ENCODE results near the gene ABCA12.

ABCA12 gene

GRCh38 chr2:214995926-214996670, 142.3 kb downstream of the ABCA12 start:
- H3K4me3 ChIP-seq (ENCODE audit: low read depth, low read length) = no peak overlapping the region
- POLR2A ChIA-PET = interaction anchor here (0.7 kb wide), 1 partner anchor 1319 kb away, joined by 3 read pairs; no protein-coding TSS in a partner anchor
- TF ChIP-seq, protein P1, sequence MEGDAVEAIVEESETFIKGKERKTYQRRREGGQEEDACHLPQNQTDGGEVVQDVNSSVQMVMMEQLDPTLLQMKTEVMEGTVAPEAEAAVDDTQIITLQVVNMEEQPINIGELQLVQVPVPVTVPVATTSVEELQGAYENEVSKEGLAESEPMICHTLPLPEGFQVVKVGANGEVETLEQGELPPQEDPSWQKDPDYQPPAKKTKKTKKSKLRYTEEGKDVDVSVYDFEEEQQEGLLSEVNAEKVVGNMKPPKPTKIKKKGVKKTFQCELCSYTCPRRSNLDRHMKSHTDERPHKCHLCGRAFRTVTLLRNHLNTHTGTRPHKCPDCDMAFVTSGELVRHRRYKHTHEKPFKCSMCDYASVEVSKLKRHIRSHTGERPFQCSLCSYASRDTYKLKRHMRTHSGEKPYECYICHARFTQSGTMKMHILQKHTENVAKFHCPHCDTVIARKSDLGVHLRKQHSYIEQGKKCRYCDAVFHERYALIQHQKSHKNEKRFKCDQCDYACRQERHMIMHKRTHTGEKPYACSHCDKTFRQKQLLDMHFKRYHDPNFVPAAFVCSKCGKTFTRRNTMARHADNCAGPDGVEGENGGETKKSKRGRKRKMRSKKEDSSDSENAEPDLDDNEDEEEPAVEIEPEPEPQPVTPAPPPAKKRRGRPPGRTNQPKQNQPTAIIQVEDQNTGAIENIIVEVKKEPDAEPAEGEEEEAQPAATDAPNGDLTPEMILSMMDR (IDR thresholded peaks at IDR 0.05; ENCODE audit: insufficient read depth, low read length, missing control alignments) = no peak
- no peak for DNase-seq (ENCODE audit: low read depth, low spot score)
- CTCF ChIA-PET = no interaction called here

DNA sequence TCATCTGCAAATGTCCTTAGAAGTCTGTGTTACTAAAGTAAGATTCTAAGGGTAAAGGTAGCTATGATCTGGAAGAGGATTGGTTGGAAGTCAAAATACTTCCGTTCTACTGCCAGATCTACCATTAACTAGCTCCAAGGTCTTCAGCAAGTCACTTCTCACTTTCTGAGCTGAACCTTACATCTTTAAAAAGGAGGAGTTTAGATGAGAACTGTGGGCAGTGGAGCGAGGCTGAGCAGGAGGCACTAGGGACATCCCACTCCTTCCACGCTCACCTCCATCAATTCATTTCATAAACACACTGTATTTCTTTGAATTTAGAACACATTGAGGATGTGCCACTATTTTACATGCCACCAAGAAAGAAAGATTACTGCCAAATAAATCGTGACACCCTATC, 143.0 kb downstream of the ABCA12 start:
- TF ChIP-seq, protein P1 (IDR thresholded peaks at IDR 0.05; ENCODE audit: insufficient read depth, low read length, missing control alignments) = no peak
- ChIA-PET CTCF (no interaction called here), POLR2A (interaction anchor here (0.7 kb wide), 1 partner anchor 1320 kb away, joined by 3 read pairs; no protein-coding TSS in a partner anchor)

DNA sequence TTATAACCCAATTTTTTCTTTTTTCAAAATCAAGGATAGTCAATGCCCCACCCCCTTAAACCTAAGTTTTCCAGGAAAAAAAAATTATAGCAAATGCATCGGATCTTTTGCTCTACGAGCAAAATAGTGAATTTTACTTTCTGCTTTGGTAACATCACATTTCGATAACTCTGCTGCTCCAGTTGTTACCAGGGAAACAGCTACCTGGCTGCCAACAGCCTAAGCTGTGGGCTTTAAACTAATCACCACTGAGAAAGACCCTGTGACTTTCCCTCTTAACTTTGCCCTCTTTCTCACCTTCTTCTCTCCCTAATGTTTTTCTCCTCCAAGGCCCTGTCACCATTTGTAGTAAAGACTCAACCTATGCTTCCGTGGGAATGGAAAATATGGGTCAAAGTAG, 145.5 kb downstream of the ABCA12 start:
- TF ChIP-seq, protein P1 (IDR thresholded peaks at IDR 0.05; ENCODE audit: insufficient read depth, low read length, missing control alignments) = no peak
- ChIA-PET CTCF (no interaction called here), POLR2A (no interaction called here)
- no peak for DNase-seq (ENCODE audit: low read depth, low spot score)
- H3K4me3 ChIP-seq (ENCODE audit: low read depth, low read length) = no peak overlapping the region

More for the DNA sequence above, 143.0 kb downstream of the ABCA12 start:
- H3K4me3 ChIP-seq (ENCODE audit: low read depth, low read length) = no peak overlapping the region
- DNase-seq (ENCODE audit: low read depth, low spot score) = no peak

DNA sequence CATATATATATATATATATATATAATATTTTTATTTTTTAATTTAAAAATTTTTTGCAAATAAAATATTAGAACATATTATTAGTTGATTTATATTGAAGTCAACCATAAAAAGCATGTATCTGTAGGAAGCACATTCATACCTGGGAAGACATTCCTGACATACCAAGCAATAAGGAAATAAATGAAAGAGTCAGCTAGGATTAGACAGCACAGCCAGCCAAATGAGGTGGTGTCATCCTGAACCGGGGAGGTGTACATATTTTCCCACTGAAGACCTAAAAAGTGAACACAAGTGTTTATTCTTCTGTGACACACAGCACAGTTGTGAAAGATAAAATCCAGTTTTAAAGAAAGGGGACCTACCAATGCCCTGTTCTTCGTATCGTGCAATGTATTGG, 149.2 kb downstream of the ABCA12 start:
- H3K4me3 ChIP-seq (ENCODE audit: low read depth, low read length) = no peak overlapping the region
- TF ChIP-seq, protein P1 (IDR thresholded peaks at IDR 0.05; ENCODE audit: insufficient read depth, low read length, missing control alignments) = no peak
- POLR2A ChIA-PET = no interaction called here
- CTCF ChIA-PET = no interaction called here
- DNase-seq (ENCODE audit: low read depth, low spot score) = no peak

DNA sequence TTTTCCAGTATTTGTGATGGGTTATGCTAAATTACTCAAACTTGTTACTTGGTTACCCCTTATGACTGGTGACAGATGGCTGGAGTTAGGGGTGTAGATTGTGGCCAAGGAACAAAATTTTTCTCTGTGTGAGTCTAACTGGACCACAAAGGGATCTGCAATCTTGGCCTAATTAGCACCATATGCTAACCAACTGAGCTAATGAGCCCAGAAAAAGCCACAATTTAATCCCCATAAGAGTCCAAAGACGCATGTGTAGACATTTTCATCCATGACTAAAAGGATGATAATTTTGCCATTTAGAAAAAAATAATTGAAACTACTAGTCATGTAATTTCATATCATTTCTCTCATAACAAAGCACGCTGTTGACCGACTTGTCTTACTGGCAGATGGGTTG, 151.2 kb downstream of the ABCA12 start:
- TF ChIP-seq, protein P1 (IDR thresholded peaks at IDR 0.05; ENCODE audit: insufficient read depth, low read length, missing control alignments) = no peak
- ChIA-PET CTCF (no interaction called here), POLR2A (no interaction called here)
- no peak overlapping the region for H3K4me3 ChIP-seq (ENCODE audit: low read depth, low read length)
- no peak for DNase-seq (ENCODE audit: low read depth, low spot score)

GRCh38 chr2:214985619-214986018, 152.8 kb downstream of the ABCA12 start:
- ChIA-PET POLR2A (no interaction called here), CTCF (no interaction called here)

More at GRCh38 chr2:214985619-214986018, 152.8 kb downstream of the ABCA12 start:
- DNase-seq (ENCODE audit: low read depth, low spot score) = no peak
- TF ChIP-seq, protein P1 (IDR thresholded peaks at IDR 0.05; ENCODE audit: insufficient read depth, low read length, missing control alignments) = no peak
- H3K4me3 ChIP-seq (ENCODE audit: low read depth, low read length) = no peak overlapping the region

Data from AG04449 (cell line).